Gastroesophageal sphincter (tissue), 3 donors: ENCODE data around the gene PDE3A.

Source experiments
- POLR2A ChIP-seq, 2 donors: fragments of 450-650 bp; IDR thresholded peaks; one replicate each; pipeline ENCODE4 v1.6.1; 2017; ENCODE audit warnings: antibody characterized with exemption in 2 of 2, mild to moderate bottlenecking in 2 of 2, moderate library complexity in 1 of 2
- POLR2AphosphoS5 ChIP-seq: sonication (generic); formaldehyde crosslinking; IDR thresholded peaks from one replicate; pipeline ENCODE4 v1.6.1; 2017; ENCODE audit warnings: antibody characterized with exemption
- TF ChIP-seq, protein P1 (sequence below), 4 experiments: fragments of 200-600 bp in 2 of 4; fragments of 450-650 bp in 2 of 4; sonication (generic) in 1 of 4; IDR thresholded peaks; one replicate each; pipeline ENCODE4 v1.5.1; 2017 to 2019; ENCODE audit warnings: antibody characterized with exemption in 4 of 4, mild to moderate bottlenecking in 2 of 4, moderate library complexity in 2 of 4

DNA sequence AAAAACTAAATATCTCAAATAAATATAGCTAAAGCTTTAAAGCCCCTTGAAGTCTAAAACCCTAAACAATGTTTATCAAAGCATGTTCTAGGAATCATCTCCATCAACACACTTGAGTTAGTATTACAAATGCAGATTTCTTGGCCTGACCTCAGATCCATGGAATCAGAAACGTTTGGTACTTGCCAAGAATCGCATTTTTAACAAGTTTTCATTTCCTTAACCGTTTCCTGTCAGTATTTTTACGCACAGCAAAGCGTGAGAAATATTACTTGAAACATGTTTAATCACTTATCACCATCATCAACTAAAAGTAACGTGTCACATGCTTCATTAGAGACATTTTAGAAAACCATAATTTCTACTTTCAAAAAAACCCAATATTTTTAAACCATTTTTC, 336.5 kb downstream of the PDE3A start:
- TF ChIP-seq POLR2AphosphoS5 (no peak), POLR2A (IDR thresholded peaks at IDR 0.05) (no peak)
- TF ChIP-seq, protein P1, sequence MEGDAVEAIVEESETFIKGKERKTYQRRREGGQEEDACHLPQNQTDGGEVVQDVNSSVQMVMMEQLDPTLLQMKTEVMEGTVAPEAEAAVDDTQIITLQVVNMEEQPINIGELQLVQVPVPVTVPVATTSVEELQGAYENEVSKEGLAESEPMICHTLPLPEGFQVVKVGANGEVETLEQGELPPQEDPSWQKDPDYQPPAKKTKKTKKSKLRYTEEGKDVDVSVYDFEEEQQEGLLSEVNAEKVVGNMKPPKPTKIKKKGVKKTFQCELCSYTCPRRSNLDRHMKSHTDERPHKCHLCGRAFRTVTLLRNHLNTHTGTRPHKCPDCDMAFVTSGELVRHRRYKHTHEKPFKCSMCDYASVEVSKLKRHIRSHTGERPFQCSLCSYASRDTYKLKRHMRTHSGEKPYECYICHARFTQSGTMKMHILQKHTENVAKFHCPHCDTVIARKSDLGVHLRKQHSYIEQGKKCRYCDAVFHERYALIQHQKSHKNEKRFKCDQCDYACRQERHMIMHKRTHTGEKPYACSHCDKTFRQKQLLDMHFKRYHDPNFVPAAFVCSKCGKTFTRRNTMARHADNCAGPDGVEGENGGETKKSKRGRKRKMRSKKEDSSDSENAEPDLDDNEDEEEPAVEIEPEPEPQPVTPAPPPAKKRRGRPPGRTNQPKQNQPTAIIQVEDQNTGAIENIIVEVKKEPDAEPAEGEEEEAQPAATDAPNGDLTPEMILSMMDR (IDR thresholded peaks at IDR 0.05): no peak
